CD14-positive monocyte (primary cell): ENCODE data around the gene NEGR1. TPM values are rescaled to one million over a fixed set of nuclear protein-coding genes. Genes with fewer than 3 reads are reported as not detected.

Source experiments
- DNase-seq, 3 donors: peaks; one replicate each; pipeline ENCODE4 v3.0.0-alpha.2; 2011 to 2022
- H2AFZ ChIP-seq: 2 replicates; pipeline ENCODE4 v1.6.0; 2012; ENCODE audit warnings: mild to moderate bottlenecking, low read depth, low read length, inconsistent platforms; ENCODE audit not compliant: insufficient read depth, poor library complexity, severe bottlenecking
- H3K27ac ChIP-seq, 2 donors: 1 replicate in 1 of 2; 2 replicates in 1 of 2; pipeline ENCODE4 v1.5.1; 2012 to 2013; ENCODE audit warnings: low read length in 2 of 2, control low read depth in 1 of 2, inconsistent platforms in 1 of 2, low read depth in 1 of 2, mild to moderate bottlenecking in 1 of 2
- H3K27me3 ChIP-seq, 2 donors: one replicate each; pipeline versions ENCODE4 v1.6.0 to v1.6.1; 2011 to 2013; ENCODE audit warnings: low read length in 2 of 2; ENCODE audit not compliant: control insufficient read depth in 2 of 2, insufficient read depth in 2 of 2
- H3K36me3 ChIP-seq, 2 donors: replicated peaks in 1 of 2; 1 replicate in 1 of 2; 2 replicates in 1 of 2; pipeline versions ENCODE4 v1.5.1 to v1.6.1; 2012 to 2013; ENCODE audit warnings: low read length in 2 of 2, control low read depth in 1 of 2, inconsistent platforms in 1 of 2, mild to moderate bottlenecking in 1 of 2; ENCODE audit not compliant: insufficient read depth in 2 of 2, control insufficient read depth in 1 of 2
- H3K4me1 ChIP-seq, 2 donors: 1 replicate in 1 of 2; 2 replicates in 1 of 2; pipeline versions ENCODE4 v1.5.1 to v1.6.1; 2012 to 2013; ENCODE audit warnings: low read length in 2 of 2, control low read depth in 1 of 2, inconsistent platforms in 1 of 2, mild to moderate bottlenecking in 1 of 2, moderate library complexity in 1 of 2; ENCODE audit not compliant: insufficient read depth in 2 of 2, control insufficient read depth in 1 of 2
- H3K4me2 ChIP-seq: replicated peaks from 2 replicates; pipeline ENCODE3; 2012; ENCODE audit warnings: low read length, moderate library complexity, mild to moderate bottlenecking; ENCODE audit not compliant: poor library complexity, severe bottlenecking; ENCODE audit errors: extremely low read depth
- H3K4me3 ChIP-seq, 3 experiments: fragments of 200-600 bp in 1 of 3; sonication (generic) in 1 of 3; replicated peaks in 1 of 3; 1 replicate in 2 of 3; 2 replicates in 1 of 3; pipeline ENCODE4 v1.5.1; 2011 to 2013; ENCODE audit warnings: low read length in 3 of 3, mild to moderate bottlenecking in 3 of 3, control low read depth in 2 of 3, low read depth in 2 of 3, inconsistent platforms in 1 of 3, moderate library complexity in 1 of 3
- H3K79me2 ChIP-seq: 2 replicates; pipeline ENCODE4 v1.6.0; 2012; ENCODE audit warnings: mild to moderate bottlenecking, control low read depth, inconsistent platforms, low read length, moderate library complexity; ENCODE audit not compliant: insufficient read depth
- H3K9ac ChIP-seq: 2 replicates; pipeline ENCODE4 v1.6.0; 2017; ENCODE audit warnings: low read length, mild to moderate bottlenecking; ENCODE audit not compliant: insufficient read depth, poor library complexity, severe bottlenecking
- H3K9me3 ChIP-seq, 2 donors: replicated peaks in 1 of 2; 1 replicate in 1 of 2; 2 replicates in 1 of 2; pipeline versions ENCODE4 v1.5.1 to v1.6.1; 2012 to 2013; ENCODE audit warnings: low read length in 2 of 2, control low read depth in 1 of 2; ENCODE audit not compliant: control insufficient read depth in 1 of 2, insufficient read depth in 1 of 2
- H4K20me1 ChIP-seq: 2 replicates; pipeline ENCODE4 v1.6.0; 2012; ENCODE audit warnings: mild to moderate bottlenecking, low read length, control low read depth, moderate library complexity; ENCODE audit not compliant: insufficient read depth
- H3K27ac Mint-ChIP-seq, 7 donors: one replicate each; pipeline ENCODE4 v1.8.0; 2020; ENCODE audit warnings: mild to moderate bottlenecking in 7 of 7, mixed read lengths in 7 of 7, moderate library complexity in 6 of 7, inconsistent platforms in 2 of 7
- H3K27me3 Mint-ChIP-seq, 3 donors: one replicate each; pipeline ENCODE4 v1.8.0; 2021 to 2022; ENCODE audit warnings: low read depth in 3 of 3, mild to moderate bottlenecking in 3 of 3, mixed read lengths in 3 of 3, moderate library complexity in 3 of 3, inconsistent platforms in 1 of 3
- H3K36me3 Mint-ChIP-seq, 2 donors: one replicate each; pipeline ENCODE4 v1.8.0; 2020; ENCODE audit warnings: mixed read lengths in 2 of 2, inconsistent platforms in 1 of 2, mild to moderate bottlenecking in 1 of 2
- H3K4me1 Mint-ChIP-seq: one replicate; pipeline ENCODE4 v1.8.0; 2020; ENCODE audit warnings: mild to moderate bottlenecking, mixed read lengths
- H3K4me3 Mint-ChIP-seq, 2 donors: one replicate each; pipeline ENCODE4 v1.8.0; 2020; ENCODE audit warnings: mild to moderate bottlenecking in 2 of 2, mixed read lengths in 2 of 2, moderate library complexity in 1 of 2
- H3K9me3 Mint-ChIP-seq, 7 donors: one replicate each; pipeline ENCODE4 v1.8.0; 2020 to 2022; ENCODE audit warnings: mixed read lengths in 7 of 7, mild to moderate bottlenecking in 6 of 7, moderate library complexity in 6 of 7, inconsistent platforms in 2 of 7
- CTCF ChIP-seq: fragments of 200-600 bp; IDR thresholded peaks from one replicate; pipeline ENCODE4 v1.8.0; 2022; ENCODE audit warnings: antibody characterized with exemption, mild to moderate bottlenecking
- WGBS: methylation state at CpG from one replicate; pipeline ENCODE4 v1.1.5; 2013; ENCODE audit warnings: missing lambda C conversion rate; ENCODE audit not compliant: insufficient coverage; 5-methylcytosine and 5-hydroxymethylcytosine counted together
- intact Hi-C, 2 donors: fragments of 100-400 bp; cut with micrococcal nuclease; formaldehyde crosslinking; loops; one replicate each; pipeline versions ENCODE4 v1.15.0 to v1.15.1; 2023
- polyA plus RNA-seq, 3 donors: library from polyadenylated mRNA; depleted of rRNA in 1 of 3; unstranded in 2 of 3; stranded (reverse) in 1 of 3; fragments of 300-500 nt in 2 of 3; fragments of >200 nt in 1 of 3; fragmentation: Illumina TruSeq in 2 of 3; gene quantifications; 1 replicate in 2 of 3; 2 replicates in 1 of 3; pipeline ENCODE4 v1.2.3, GENCODE V29; 2012 to 2021

The NEGR1 gene
- polyA plus RNA-seq, 3 donors = 0.03 to 0.15 (median 0.13) TPM

- Histone ChIP-seq H3K4me3 (no peak overlapping the region), H4K20me1 (no peaks in the 10 kb centered on the region), H3K79me2 (no peaks in the 10 kb centered on the region), H3K9ac (no peak overlapping the region), H3K27me3 (no peaks in the 10 kb centered on the region), H3K4me1 (no peaks in the 10 kb centered on the region), H3K9me3 (no peaks in the 10 kb centered on the region), H3K36me3 (no peaks in the 10 kb centered on the region), H2AFZ (no peak overlapping the region), H3K27ac (no peak overlapping the region), H3K4me2 (no peak overlapping the region)
- H3K4me1 Mint-ChIP-seq = no peaks in the 10 kb centered on the region
- WGBS = no CpG with 5 or more reads among the region's 3 CpGs
- H3K9me3 Mint-ChIP-seq = peaks cover 0 to 5% (median 3%) of the 10 kb centered on the region in 7 donors
- no peak overlapping the region for H3K4me3 Mint-ChIP-seq
- intact Hi-C loops = no loop called here
- no peak for DNase-seq
- no peak overlapping the region for H3K27ac Mint-ChIP-seq
- no peaks in the 10 kb centered on the region for H3K36me3 Mint-ChIP-seq
- TF ChIP-seq CTCF = no peak
- H3K27me3 Mint-ChIP-seq = no peaks in the 10 kb centered on the region
These were observed 642.2 kb downstream of the NEGR1 start for GRCh38 chr1:71640116-71640515.

- WGBS = 100% methylated on average over 1 of the region's 4 CpGs
- TF ChIP-seq CTCF = no peak
- no peaks in the 10 kb centered on the region for H3K4me1 Mint-ChIP-seq
These were observed 644.1 kb downstream of the NEGR1 start for GRCh38 chr1:71638081-71638766.

More at GRCh38 chr1:71638081-71638766, 644.1 kb downstream of the NEGR1 start:
- intact Hi-C loops = no loop called here
- no peaks in the 10 kb centered on the region for H3K27me3 Mint-ChIP-seq
- peaks cover 0 to 6% (median 5%) of the 10 kb centered on the region in 7 donors for H3K9me3 Mint-ChIP-seq
- H4K20me1 ChIP-seq = no peaks in the 10 kb centered on the region
- no peaks in the 10 kb centered on the region for H3K79me2 ChIP-seq
- no peaks in the 10 kb centered on the region for H3K36me3 ChIP-seq
- H3K27ac Mint-ChIP-seq = no peak overlapping the region
- no peak overlapping the region for H3K27ac ChIP-seq
- H3K9ac ChIP-seq = no peak overlapping the region
- DNase-seq = no peak
- H3K4me3 Mint-ChIP-seq = no peak overlapping the region
- no peak overlapping the region for H2AFZ ChIP-seq
- no peaks in the 10 kb centered on the region for H3K4me1 ChIP-seq
- H3K4me2 ChIP-seq = no peak overlapping the region
- no peaks in the 10 kb centered on the region for H3K27me3 ChIP-seq
- H3K4me3 ChIP-seq = no peak overlapping the region
- no peaks in the 10 kb centered on the region for H3K9me3 ChIP-seq
- H3K36me3 Mint-ChIP-seq = no peaks in the 10 kb centered on the region
